Measurements from ENCODE around the gene EMD. TPM values are rescaled to one million over a fixed set of nuclear protein-coding genes. Genes with fewer than 3 reads are reported as not detected.

EMD gene
- total RNA-seq, 1 experiment from 2014 or later, result 115 TPM

GRCh38 chrX:154358011-154358410 is 21.1 kb upstream of the EMD start:
- no CpG with 5 or more reads among the region's 11 CpGs for WGBS (ENCODE audit: extremely low coverage, insufficient read length, low lambda C conversion rate)
- Histone ChIP-seq H2BK5ac (ENCODE audit: insufficient read length, low read length) (no peak overlapping the region), H3K4me2 (ENCODE audit: insufficient read depth, insufficient read length, low read length) (no peak overlapping the region), H4K20me1 (ENCODE audit: control insufficient read depth, insufficient read depth, insufficient read length) (peaks cover 3% of the 10 kb centered on the region), H3K14ac (ENCODE audit: insufficient read depth, low read length) (no peak overlapping the region), H2BK120ac (ENCODE audit: low read depth, low read length, poor library complexity, severe bottlenecking) (no peak overlapping the region), H4K8ac (replicated peaks; ENCODE audit: insufficient read length, low read depth, low read length) (no peak overlapping the region), H2BK12ac (ENCODE audit: insufficient read length, low read depth, low read length) (no peak overlapping the region), H2BK20ac (ENCODE audit: low read depth, low read length, poor library complexity, severe bottlenecking) (no peak overlapping the region), H2BK15ac (ENCODE audit: low read depth, low read length) (no peak overlapping the region), H3K9ac (ENCODE audit: extremely low read depth, insufficient read length, low read length) (no peak overlapping the region), H3K9me3 (ENCODE audit: control insufficient read depth, low read depth, low read length) (peaks cover 26% of the 10 kb centered on the region), H2AFZ (ENCODE audit: low read length) (no peak overlapping the region), H3T11ph (ENCODE audit: low read length) (no peak overlapping the region), H3K4ac (ENCODE audit: low read depth, low read length) (no peak overlapping the region), H3K4me1 (ENCODE audit: insufficient read depth, low read length) (no peaks in the 10 kb centered on the region), H3K79me1 (ENCODE audit: insufficient read depth, low read depth, low read length, poor library complexity, severe bottlenecking) (no peaks in the 10 kb centered on the region), H2AK5ac (ENCODE audit: insufficient read length, low read length) (no peak overlapping the region), H3K23ac (ENCODE audit: insufficient read length, low read depth, low read length) (no peak overlapping the region), H4K5ac (ENCODE audit: insufficient read length, low read depth, low read length) (no peak overlapping the region), H3K27me3 (ENCODE audit: insufficient read depth, low read length) (no peaks in the 10 kb centered on the region), H3K18ac (ENCODE audit: insufficient read length, low read depth, low read length) (no peak overlapping the region), H3K56ac (ENCODE audit: insufficient read length, low read depth, low read length) (no peak overlapping the region), H3K27ac (ENCODE audit: insufficient read length, low read depth, low read length) (no peak overlapping the region), H3K79me2 (ENCODE audit: insufficient read depth, low read length) (no peaks in the 10 kb centered on the region), H3K23me2 (ENCODE audit: insufficient read length, low read depth, low read length, poor library complexity, severe bottlenecking) (peaks cover 3% of the 10 kb centered on the region), H4K91ac (ENCODE audit: insufficient read length, low read depth, low read length) (no peak overlapping the region)
- TF ChIP-seq, protein P1, sequence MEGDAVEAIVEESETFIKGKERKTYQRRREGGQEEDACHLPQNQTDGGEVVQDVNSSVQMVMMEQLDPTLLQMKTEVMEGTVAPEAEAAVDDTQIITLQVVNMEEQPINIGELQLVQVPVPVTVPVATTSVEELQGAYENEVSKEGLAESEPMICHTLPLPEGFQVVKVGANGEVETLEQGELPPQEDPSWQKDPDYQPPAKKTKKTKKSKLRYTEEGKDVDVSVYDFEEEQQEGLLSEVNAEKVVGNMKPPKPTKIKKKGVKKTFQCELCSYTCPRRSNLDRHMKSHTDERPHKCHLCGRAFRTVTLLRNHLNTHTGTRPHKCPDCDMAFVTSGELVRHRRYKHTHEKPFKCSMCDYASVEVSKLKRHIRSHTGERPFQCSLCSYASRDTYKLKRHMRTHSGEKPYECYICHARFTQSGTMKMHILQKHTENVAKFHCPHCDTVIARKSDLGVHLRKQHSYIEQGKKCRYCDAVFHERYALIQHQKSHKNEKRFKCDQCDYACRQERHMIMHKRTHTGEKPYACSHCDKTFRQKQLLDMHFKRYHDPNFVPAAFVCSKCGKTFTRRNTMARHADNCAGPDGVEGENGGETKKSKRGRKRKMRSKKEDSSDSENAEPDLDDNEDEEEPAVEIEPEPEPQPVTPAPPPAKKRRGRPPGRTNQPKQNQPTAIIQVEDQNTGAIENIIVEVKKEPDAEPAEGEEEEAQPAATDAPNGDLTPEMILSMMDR (conservative IDR thresholded peaks at IDR 0.05), result no peak
- H3K4me3 Mint-ChIP-seq, result no peak overlapping the region
- no peak overlapping the region for H3K27ac Mint-ChIP-seq
- peaks cover 5% of the 10 kb centered on the region for H3K27me3 Mint-ChIP-seq (ENCODE audit: low read depth)
- no peaks in the 10 kb centered on the region for H3K4me1 Mint-ChIP-seq
- H3K36me3 Mint-ChIP-seq (ENCODE audit: insufficient read depth in 1 of 3, low read depth in 3 of 3), result peaks cover 34 to 84% (median 82%) of the 10 kb centered on the region in 3 experiments
- H3K9me3 Mint-ChIP-seq, result peaks cover 54 to 71% of the 10 kb centered on the region in 2 experiments
- no peak for DNase-seq
